SHP77 (cell line): Measurements from ENCODE around the gene MAML2.

Source experiments
- DNase-seq, 2 experiments: peaks; one replicate each; lab custom pipeline; 2025; lab: John Stamatoyannopoulos, UW

MAML2 gene

DNA sequence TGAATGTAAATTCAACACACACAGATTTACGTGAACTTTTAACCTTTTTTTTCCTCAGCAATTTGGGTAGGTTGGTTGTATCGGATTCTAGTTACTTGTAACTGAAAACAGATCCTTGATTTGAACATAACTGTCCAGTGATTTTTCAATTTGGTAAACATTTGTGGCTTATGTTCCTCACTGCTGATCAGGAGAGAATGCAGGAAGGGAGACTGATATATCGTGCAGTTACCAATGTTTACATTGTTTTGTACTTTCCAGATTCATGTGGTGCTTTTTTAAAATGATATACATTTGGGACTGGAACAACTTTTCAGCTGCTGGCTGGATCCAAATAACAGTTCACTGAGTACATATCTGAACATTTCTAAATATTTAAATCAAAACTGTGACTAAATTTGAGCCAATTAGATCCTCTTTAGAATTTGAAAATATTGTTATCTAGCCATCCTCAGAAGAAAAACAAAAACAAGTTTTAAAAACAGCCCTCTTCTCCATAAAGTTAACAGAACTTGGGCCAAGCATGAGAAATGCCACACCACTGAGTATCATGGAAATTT is 334.8 kb downstream of the MAML2 start:
- no peak for DNase-seq

DNA sequence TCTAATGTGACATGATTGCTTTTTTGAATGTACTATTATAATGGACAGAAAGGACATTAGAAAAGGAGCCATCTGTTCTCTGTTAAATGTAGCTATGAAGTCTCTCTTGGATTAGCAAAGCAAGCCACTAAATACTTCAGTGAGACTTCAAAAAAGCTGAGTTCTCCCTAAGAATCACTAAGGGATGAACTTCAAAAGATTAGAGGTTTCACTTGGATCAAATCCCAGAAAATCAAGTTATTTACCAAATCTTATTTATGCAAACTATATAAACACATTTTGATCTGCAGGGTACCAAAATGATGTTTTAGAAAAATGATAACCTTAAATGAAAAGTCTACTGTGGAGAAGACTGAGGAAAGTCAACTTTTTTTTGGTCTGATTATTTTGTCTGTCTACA is 337.0 kb downstream of the MAML2 start:
- no peak for DNase-seq

GRCh38 chr11:96004862-96005261 is 338.1 kb downstream of the MAML2 start:
- DNase-seq: no peak

DNA sequence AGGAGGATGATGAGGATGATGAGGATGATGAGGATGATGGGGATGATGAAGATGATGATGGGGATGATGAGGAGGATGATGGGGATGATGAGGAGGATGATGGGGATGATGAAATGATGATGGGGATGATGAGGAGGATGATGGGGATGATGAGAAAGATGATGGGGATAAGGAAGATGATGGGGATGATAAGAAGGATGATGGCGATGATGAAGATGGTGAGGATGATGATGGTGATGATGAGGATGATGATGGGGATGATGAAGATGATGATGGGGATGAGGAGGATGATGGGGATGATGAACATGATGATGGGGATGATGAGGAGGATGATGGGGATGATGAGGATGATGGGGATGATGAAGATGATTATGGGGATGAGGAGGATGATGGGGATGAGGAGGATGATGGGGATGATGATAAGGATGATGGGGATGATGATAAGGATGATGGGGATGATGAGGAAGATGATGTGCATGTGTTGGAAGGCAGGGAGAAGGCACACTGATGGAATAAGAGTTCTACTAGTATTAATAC is 340.2 kb downstream of the MAML2 start:
- DNase-seq: no peak

DNA sequence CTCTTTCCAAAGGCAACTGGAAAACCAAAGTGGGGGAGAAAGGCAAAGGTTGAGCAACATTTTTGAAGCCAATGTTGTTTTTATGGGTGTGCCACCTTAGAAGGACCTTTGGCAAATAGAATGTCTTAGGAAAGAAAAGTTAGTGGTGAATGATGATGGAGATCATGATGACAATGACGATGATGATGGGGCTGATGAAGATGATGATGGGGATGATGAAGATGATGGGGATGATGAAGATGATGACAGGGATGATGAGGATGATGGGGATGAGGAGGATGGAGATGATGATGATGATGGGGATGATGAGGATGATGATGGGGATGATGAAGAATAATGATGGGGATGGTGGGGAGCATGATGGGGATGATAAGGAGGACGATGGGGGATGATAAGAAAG is 340.7 kb downstream of the MAML2 start:
- DNase-seq: no peak

DNA sequence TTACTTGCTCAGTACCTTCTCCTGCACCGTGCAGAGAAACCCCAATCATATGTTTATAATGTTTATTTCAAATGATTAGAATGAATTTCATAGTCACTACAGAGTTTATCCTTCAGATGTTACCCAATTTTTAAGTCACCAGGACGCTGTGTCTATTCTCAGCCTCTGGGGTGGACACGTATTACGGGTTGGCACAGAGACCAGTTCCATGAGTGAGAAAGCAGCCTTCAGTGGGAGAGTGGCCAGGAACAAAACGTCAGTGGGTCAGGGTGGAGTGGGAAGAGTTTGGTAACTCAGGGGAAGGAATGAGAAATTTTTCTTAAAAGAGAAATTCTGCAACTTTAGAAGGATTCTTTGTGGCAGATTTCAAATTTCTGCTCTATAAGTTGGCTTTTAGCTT is 342.0 kb downstream of the MAML2 start:
- no peak for DNase-seq

DNA sequence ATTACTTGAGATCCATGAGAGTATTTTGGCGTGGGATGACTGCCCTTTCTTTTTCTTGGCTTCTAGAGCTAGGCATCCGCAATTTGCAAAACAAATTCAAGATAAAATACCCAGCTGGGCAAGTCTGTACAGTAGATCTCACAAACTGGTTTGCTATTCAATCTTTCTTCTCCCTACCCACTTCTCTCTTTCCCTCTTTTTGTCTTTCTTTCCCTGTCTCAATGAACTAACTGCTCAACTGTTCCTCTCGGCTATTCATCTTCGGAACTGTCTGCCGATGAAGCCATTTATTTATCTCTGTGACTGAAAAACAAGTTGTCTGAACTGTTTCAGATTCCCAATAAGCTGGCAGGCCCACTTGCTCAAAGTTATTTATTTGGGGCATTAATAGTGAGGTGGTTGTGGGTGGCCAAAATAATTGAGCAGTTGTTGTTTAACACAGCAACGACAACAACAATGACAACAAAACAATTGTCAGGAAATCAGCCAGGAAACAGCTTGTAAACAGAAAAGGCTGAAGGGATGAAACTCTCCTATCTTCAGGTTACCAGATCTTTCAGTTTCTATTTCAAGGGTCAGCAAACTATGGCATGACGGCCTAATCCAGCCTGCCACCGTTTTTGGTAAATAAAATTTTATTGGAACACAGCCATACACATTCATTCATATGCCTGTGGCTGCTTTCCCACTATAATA is 343.1 kb downstream of the MAML2 start:
- no peak for DNase-seq

- DNase-seq: no peak
These were observed 346.3 kb downstream of the MAML2 start for GRCh38 chr11:95996621-95997235.

DNA sequence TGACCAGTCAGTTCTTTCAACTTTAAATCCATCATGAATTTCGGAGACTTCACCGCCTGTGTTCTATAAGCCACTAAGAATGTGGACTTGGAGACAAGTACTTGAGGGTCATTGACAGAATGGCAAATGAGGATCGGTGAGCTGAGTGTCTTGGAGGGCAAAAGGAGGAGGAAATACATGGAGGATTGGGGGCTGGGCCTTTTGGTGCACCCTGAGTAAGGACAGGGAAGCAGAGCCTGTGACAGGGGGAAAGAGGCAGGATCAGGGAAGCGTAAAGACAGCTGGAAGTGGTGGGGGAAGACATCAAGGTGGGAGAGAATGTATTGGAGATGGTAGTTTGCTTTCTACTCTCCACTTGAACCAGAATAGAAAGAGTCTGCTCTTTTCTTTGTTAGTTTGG is 348.7 kb downstream of the MAML2 start:
- DNase-seq: no peak

GRCh38 chr11:95993438-95994298 is 349.3 kb downstream of the MAML2 start:
- no peak for DNase-seq

GRCh38 chr11:95991545-95991944 is 351.4 kb downstream of the MAML2 start:
- DNase-seq: no peak

- DNase-seq: no peak
These were observed 351.9 kb downstream of the MAML2 start for GRCh38 chr11:95991101-95991500.

DNA sequence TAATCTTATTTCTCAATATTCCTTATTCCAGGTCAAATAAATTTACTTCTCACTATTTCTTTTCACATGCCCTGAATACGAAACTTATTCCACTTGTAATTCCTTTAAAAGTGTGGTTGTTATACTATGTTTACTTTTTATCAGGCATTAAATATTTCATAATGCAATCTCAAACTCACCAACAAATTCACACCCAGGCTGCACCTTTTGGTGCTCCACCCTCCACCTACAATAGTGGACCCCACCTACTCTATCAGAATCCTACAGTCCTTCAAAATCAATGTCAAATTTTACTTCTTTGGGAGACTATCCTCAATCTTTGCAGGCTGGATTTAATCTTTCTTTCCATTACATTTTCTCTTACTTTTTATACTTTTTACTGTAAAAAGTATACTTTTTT is 353.2 kb downstream of the MAML2 start:
- no peak for DNase-seq

DNA sequence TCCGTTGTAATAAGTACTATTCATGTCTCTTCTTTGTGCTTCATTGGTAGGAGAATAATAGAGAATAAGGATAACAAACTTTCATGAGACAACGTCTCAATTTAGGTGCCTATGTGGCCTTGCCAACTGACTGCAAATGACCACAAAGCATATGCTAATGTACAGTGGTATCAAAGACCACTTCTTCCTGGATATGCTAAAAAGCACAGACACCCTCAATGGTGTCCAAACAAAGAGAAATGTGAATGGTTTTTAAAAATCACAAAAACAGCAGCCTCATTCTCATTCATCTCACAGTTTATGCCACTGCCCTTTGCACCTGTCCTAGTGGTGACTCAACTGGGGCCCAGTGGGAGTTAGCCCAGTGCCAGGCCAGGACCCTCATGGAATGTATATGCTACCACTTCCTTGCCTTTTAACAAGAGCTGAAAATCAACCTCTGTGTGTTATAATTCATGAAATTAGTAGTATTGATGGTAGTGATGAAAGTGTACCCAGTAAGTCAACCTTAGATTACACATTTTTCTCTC is 353.9 kb downstream of the MAML2 start:
- no peak for DNase-seq

DNA sequence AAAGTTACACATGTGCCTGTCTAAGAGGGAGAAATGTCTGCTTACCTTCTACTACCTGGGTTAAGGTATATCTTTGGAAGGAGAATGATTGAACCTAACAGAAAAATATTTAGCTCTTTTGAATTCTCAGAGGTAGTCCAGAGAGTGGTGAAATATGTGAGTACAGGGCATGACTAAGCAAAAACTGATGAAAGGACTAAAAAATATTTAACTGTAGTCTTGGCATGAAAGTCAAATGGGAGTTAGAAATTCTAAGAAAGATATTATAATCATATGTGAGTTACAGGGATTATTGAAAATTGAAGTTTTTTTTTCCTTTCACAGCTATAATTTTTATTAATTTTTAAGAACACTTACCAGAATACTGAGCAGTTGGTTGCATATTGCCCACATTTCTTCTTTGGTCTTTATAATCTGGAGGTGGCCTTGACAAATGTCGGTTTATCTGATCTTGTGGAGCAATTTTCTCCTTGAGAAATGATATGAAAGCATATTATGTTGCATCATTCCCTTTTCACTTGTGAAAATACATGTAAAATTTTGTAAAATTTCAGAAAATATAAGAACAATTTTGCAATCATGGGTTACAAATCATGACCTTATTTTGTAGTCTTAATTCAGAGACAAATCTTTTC is 357.7 kb downstream of the MAML2 start:
- DNase-seq: no peak

DNA sequence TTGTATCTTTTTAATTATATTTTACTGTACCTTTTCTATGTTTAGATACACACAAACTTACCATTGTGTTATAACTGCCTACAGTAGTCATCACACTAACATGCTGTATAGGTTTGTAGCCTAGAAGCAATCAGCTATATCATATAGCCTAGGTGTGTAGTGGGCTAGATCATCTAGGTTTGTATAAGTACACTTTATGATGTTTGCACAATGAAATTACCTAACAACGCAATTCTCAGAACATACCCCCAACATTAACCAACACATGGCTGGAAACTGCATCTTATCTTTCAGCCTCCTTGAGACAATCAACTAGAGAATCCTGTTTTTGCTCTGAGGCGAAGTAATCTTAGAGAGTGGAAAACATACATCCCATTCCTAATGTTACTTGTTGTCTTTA is 358.9 kb downstream of the MAML2 start:
- DNase-seq: no peak

DNA sequence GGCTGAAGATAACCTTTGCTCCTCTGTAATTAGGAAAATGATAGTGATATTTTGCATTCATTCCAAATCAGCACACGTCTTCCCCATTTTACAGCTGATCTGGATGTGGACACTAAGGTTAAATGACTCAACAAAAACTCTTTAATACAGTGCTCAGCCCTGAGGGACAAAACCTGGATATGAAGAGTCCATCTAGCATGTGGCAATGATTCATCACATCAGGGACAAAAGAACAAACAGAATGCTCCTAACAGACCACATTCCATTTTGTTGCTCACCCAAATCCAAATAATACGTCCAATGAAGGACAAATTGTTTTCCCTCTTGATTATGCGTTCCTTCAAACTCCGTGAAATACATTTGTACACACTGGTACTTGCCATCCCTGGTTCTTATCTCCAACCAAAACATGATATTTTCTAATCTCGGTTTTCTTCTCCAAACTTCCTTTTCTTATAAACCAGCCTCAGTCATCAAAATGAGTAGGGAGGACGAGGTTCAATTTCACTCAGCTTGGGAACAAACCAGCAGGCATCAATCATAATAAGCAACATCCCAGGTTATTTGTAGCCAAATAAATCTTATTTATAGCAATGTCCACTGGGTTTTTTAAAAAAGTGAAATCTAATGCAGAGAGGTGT is 365.3 kb downstream of the MAML2 start:
- no peak for DNase-seq

DNA sequence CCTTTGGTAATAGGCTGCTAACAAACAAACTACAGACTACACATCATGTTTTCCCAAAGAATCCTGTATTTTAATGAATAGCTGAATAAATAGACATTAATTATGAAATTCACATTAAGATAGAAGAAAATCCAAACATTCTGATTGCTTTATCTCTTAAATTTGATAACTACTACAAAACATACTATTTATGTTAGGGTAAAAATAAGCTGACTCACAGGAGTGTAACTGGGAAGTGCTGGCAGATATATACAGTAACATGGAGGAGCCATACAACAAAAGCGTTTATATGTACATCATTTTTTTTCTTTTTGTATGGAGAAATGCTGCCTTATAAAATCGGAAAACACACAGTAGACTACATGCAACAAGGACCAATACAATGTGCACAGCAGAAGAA is 366.4 kb downstream of the MAML2 start:
- no peak for DNase-seq

GRCh38 chr11:95975343-95975742 is 367.7 kb downstream of the MAML2 start:
- no peak for DNase-seq

DNA sequence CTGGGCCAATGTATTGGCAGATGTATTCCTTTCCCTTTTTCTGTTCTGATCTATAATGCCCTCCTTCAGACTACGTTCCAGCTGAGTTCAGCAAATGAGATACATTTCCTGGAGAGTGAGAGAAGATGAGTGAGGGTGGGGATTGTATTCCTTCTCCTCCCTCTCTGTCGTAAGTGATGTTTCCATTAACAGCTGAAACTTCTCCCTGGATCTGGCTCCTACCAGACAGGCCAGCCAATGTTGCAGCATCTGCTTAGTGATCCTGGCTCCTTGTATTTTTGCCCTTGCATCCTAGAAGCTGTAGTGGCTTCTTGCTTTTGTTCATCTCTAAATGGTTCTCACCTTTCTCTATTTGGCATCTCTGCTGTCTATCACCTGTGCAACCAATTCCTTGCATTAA is 370.9 kb downstream of the MAML2 start:
- no peak for DNase-seq

- DNase-seq: no peak
These were observed 374.4 kb downstream of the MAML2 start for GRCh38 chr11:95968585-95968984.
